ENCODE measurements around the gene ASPDH. TPM values are rescaled to one million over a fixed set of nuclear protein-coding genes. Genes with fewer than 3 reads are reported as not detected.

ASPDH gene
- total RNA-seq, 1 experiment from 2014 or later, result not detected

DNA sequence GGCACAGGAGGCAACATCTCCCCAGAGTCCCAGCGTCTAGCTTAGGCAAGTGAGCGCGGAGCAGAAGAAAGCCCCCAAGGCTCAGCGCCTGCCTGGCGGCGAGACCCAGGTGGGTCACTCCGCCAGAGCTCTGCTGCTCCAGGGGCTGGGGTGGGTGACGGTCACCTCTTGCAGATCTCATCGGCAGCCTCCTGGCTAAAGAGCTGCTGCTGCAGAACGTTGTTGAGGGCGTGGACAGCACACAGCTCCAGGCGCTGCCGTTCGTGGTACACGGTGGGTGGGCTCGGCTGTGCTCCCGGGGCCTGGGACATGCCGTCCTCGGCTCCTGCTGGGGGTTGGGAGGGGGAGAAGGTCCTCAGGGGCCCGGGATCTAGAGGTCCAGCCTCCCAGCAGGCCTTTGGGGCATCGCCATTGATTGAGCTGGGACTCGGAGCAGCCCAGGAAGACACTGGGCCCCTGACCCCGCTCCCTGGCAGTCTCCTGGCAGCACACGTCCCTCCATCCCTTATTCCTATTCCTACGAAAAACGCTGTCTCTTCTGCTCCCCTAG lies 3.5 kb downstream of the ASPDH start:
- no peak for TF ChIP-seq TCF7L2 (IDR thresholded peaks at IDR 0.05; ENCODE audit: borderline replicate concordance, extremely low read depth, insufficient read depth, insufficient read length)
- TF ChIP-seq EGR1 (IDR thresholded peaks at IDR 0.05; ENCODE audit: low read depth), result no peak
- no peak for TF ChIP-seq FOSL1 (IDR thresholded peaks at IDR 0.05; ENCODE audit: low read depth)
- TF ChIP-seq SRF (IDR thresholded peaks at IDR 0.05; ENCODE audit: low read depth), result no peak
- TF ChIP-seq, protein P1, sequence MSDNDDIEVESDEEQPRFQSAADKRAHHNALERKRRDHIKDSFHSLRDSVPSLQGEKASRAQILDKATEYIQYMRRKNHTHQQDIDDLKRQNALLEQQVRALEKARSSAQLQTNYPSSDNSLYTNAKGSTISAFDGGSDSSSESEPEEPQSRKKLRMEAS (IDR thresholded peaks at IDR 0.05), result no peak
- no peak for TF ChIP-seq YY1 (IDR thresholded peaks at IDR 0.05; ENCODE audit: extremely low read depth, insufficient replicate concordance, low read depth, low read length)
- no peak for TF ChIP-seq CEBPB (IDR thresholded peaks at IDR 0.05; ENCODE audit: low read depth)
- TF ChIP-seq EZH2 (IDR thresholded peaks at IDR 0.05), result no peak
- peaks cover 8% of the 10 kb centered on the region; the same call in 1 of the 2 replicates for H3K79me2 ChIP-seq (ENCODE audit: insufficient read depth, low read length)
- H3K4me3 ChIP-seq (replicated peaks in 1 of 2; ENCODE audit: low read depth in 1 of 2, low read length in 2 of 2), result peak overlapping the region; percentile 82 to 90
- H3K9me3 ChIP-seq (ENCODE audit: control insufficient read depth in 1 of 2, insufficient read depth in 1 of 2, low read depth in 1 of 2, low read length in 2 of 2), result no peaks in the 10 kb centered on the region
- H2AFZ ChIP-seq (ENCODE audit: low read depth, low read length, poor library complexity, severe bottlenecking), result no peak overlapping the region
- ChIA-PET RAD21 (ENCODE audit: low non-redundant PET in 1 of 2, low total read pairs in 2 of 2, uncharacterized antibody in 2 of 2, unreplicated experiment in 2 of 2) (no interaction called here), POLR2A (no interaction called here), CTCF (interaction anchor here (1.7 kb wide), 1 partner anchor 153 kb away, joined by 6 read pairs; no protein-coding TSS in a partner anchor)
- no peaks in the 10 kb centered on the region; a peak in 1 of 4 replicates for H3K36me3 ChIP-seq (ENCODE audit: control insufficient read depth in 1 of 2, insufficient read depth in 2 of 2, low read length in 2 of 2)
- H3K27me3 ChIP-seq (ENCODE audit: insufficient read depth, low read length), result no peaks in the 10 kb centered on the region
- H3K4me1 ChIP-seq (ENCODE audit: control insufficient read depth in 1 of 2, insufficient read depth in 2 of 2, low read length in 2 of 2), result peaks cover 3 to 15% of the 10 kb centered on the region in 2 experiments; a peak in 3 of 4 replicates
- H3K9ac ChIP-seq (ENCODE audit: low read length), result peak overlapping the region; percentile 90
- DNase-seq (ENCODE audit: low read depth, low spot score) (no peak), ATAC-seq (no peak)
- peak overlapping the region; percentile 91 for H3K4me2 ChIP-seq (ENCODE audit: low read length)
- peak overlapping the region; percentile 77 for H3K27ac ChIP-seq (ENCODE audit: low read depth, low read length)
- no peaks in the 10 kb centered on the region for H4K20me1 ChIP-seq (ENCODE audit: insufficient read depth)
- no TSS peak for BruUV-seq (replicated peaks)
- no peaks in the 10 kb centered on the region for H3K9me2 ChIP-seq (ENCODE audit: insufficient read depth)
- intact Hi-C loops (cut with micrococcal nuclease), result no loop called here

- CTCF ChIA-PET, result no interaction called here
- TF ChIP-seq EZH2 (IDR thresholded peaks at IDR 0.05) (no peak), CEBPB (IDR thresholded peaks at IDR 0.05; ENCODE audit: low read depth) (no peak), EGR1 (IDR thresholded peaks at IDR 0.05; ENCODE audit: low read depth) (no peak), RAD21 (IDR thresholded peaks at IDR 0.05; ENCODE audit: low read depth) (no peak), ZFX (IDR thresholded peaks at IDR 0.05) (no peak), POLR2A (IDR thresholded peaks at IDR 0.05; ENCODE audit: borderline replicate concordance, extremely low read depth, insufficient read depth, insufficient read length) (no peak), CBX3 (IDR thresholded peaks at IDR 0.05; ENCODE audit: low read depth) (no peak), ZNF274 (IDR thresholded peaks at IDR 0.05; ENCODE audit: low read depth, low read length) (no peak), JUND (IDR thresholded peaks at IDR 0.05) (no peak), EZH2phosphoT487 (IDR thresholded peaks at IDR 0.05; ENCODE audit: borderline replicate concordance) (no peak), SIN3A (IDR thresholded peaks at IDR 0.05; ENCODE audit: low read depth) (no peak), TCF7L2 (IDR thresholded peaks at IDR 0.05; ENCODE audit: borderline replicate concordance, extremely low read depth, insufficient read depth, insufficient read length) (no peak), FOSL1 (IDR thresholded peaks at IDR 0.05; ENCODE audit: low read depth) (no peak)
- TF ChIP-seq, protein P1 (IDR thresholded peaks at IDR 0.05), result no peak
- TF ChIP-seq, protein P2, sequence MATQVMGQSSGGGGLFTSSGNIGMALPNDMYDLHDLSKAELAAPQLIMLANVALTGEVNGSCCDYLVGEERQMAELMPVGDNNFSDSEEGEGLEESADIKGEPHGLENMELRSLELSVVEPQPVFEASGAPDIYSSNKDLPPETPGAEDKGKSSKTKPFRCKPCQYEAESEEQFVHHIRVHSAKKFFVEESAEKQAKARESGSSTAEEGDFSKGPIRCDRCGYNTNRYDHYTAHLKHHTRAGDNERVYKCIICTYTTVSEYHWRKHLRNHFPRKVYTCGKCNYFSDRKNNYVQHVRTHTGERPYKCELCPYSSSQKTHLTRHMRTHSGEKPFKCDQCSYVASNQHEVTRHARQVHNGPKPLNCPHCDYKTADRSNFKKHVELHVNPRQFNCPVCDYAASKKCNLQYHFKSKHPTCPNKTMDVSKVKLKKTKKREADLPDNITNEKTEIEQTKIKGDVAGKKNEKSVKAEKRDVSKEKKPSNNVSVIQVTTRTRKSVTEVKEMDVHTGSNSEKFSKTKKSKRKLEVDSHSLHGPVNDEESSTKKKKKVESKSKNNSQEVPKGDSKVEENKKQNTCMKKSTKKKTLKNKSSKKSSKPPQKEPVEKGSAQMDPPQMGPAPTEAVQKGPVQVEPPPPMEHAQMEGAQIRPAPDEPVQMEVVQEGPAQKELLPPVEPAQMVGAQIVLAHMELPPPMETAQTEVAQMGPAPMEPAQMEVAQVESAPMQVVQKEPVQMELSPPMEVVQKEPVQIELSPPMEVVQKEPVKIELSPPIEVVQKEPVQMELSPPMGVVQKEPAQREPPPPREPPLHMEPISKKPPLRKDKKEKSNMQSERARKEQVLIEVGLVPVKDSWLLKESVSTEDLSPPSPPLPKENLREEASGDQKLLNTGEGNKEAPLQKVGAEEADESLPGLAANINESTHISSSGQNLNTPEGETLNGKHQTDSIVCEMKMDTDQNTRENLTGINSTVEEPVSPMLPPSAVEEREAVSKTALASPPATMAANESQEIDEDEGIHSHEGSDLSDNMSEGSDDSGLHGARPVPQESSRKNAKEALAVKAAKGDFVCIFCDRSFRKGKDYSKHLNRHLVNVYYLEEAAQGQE (IDR thresholded peaks at IDR 0.05; ENCODE audit: low read depth), result no peak
These were observed 4.3 kb downstream of the ASPDH start for GRCh38 chr19:50509366-50509765.

More at GRCh38 chr19:50509366-50509765, 4.3 kb downstream of the ASPDH start:
- Histone ChIP-seq H3K4me1 (ENCODE audit: control insufficient read depth in 1 of 2, insufficient read depth in 2 of 2, low read length in 2 of 2) (peaks cover 3 to 15% of the 10 kb centered on the region in 2 experiments; a peak in 3 of 4 replicates), H3K27ac (ENCODE audit: low read depth, low read length) (no peak overlapping the region), H3K27me3 (ENCODE audit: insufficient read depth, low read length) (no peaks in the 10 kb centered on the region), H3K36me3 (ENCODE audit: control insufficient read depth in 1 of 2, insufficient read depth in 2 of 2, low read length in 2 of 2) (no peaks in the 10 kb centered on the region; a peak in 1 of 4 replicates), H4K20me1 (ENCODE audit: insufficient read depth) (no peaks in the 10 kb centered on the region), H3K9me3 (ENCODE audit: control insufficient read depth in 1 of 2, insufficient read depth in 1 of 2, low read depth in 1 of 2, low read length in 2 of 2) (no peaks in the 10 kb centered on the region), H3K4me3 (replicated peaks in 1 of 2; ENCODE audit: low read depth in 1 of 2, low read length in 2 of 2) (no peak overlapping the region), H3K79me2 (ENCODE audit: insufficient read depth, low read length) (peaks cover 8% of the 10 kb centered on the region; the same call in 1 of the 2 replicates), H3K9me2 (ENCODE audit: insufficient read depth) (no peaks in the 10 kb centered on the region), H3K4me2 (ENCODE audit: low read length) (no peak overlapping the region), H2AFZ (ENCODE audit: low read depth, low read length, poor library complexity, severe bottlenecking) (no peak overlapping the region), H3K9ac (ENCODE audit: low read length) (no peak overlapping the region)
- intact Hi-C loops (cut with micrococcal nuclease), result no loop called here
- DNase-seq (ENCODE audit: low read depth, low spot score), result no peak
- ATAC-seq, result no peak
- RAD21 ChIA-PET (ENCODE audit: low non-redundant PET in 1 of 2, low total read pairs in 2 of 2, uncharacterized antibody in 2 of 2, unreplicated experiment in 2 of 2), result no interaction called here
- no TSS peak for BruUV-seq (replicated peaks)
- POLR2A ChIA-PET, result interaction anchor here (0.6 kb wide), 1 partner anchor 484 kb away, joined by 3 read pairs; no protein-coding TSS in a partner anchor
